Tracheal epithelial cell (primary cell): ENCODE measurements around the gene EDEM1. TPM values are rescaled to one million over a fixed set of nuclear protein-coding genes. Genes with fewer than 3 reads are reported as not detected.

Experiments
- total RNA-seq: library from RNA; depleted of rRNA; stranded (reverse); fragments of >200 nt; gene quantifications from 2 replicates; pipeline ENCODE4 v1.2.1, GENCODE V29; 2014

Gene EDEM1
- 28.9 and 56.1 TPM in 2 replicates for total RNA-seq

DNA sequence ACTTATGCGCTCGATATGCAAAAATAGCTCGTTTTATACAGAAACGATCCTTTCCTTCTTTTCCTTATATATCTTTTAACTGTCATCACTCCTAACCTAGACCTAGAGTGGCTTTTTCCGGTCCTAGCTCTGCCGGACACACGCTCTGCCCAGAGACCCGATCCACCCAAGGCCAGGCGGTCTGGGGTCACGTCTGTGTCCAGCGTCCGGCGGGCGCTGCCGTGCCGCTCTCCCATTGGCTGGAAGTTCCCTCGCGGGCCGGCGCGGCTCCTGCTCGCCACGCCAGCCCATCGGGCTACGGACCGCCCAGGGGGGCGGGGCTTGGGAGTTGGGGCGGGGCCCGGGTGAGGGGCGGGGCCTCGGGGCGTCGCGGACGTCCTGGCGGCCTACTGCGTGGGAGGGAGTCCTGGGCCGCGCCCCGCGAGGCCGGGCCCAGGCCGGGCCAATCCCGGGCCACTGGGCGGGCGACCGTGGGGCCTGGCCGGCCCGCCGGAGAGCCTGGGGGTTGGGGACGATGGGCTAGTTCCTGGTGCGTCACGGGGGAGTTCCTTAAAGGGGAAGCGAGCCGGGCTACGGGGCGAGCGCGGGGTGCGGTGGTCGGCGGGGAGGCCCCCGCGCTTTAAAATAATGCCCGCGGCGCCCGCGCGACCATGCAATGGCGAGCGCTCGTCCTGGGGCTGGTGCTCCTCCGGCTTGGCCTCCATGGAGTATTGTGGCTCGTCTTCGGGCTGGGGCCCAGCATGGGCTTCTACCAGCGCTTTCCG, at the start of gene EDEM1:
Gene EDEM1, plus strand, starts transcription at position 552 of the 764 bp plus-strand sequence. Its CDS starts 99 bp downstream, at position 651.

Other genes with a start within 250 kb of the EDEM1 start
- 67.8 and 116 TPM in 2 replicates for gene BHLHE40, start 208.3 kb upstream of the EDEM1 start, total RNA-seq
- gene ARL8B, start 65.4 kb upstream of the EDEM1 start, total RNA-seq: 82.9 and 121 TPM in 2 replicates